ENCODE measurements around the gene TCF7L2.

Gene TCF7L2

DNA sequence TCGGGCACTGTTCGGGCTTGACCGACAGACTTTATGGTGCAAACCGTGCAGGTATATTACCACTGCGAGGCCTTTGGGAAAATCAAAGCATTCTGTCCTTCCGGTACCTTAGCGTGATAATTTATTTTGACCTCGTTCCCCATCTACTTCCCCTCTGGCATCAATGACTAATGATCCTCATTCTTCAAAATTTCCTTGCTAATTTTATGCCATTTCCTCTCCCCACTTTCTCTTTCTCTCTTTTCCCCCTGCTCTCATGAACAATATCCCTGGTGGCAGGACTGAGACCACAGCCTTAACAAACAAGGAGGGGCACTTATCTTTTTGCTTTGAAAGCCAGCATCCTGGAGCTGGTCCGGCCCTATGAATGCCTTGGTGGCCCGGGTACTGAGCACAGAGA, 210.6 kb downstream of the TCF7L2 start:
- intact Hi-C loops (cut with DNase I): no loop called here
- no peak for DNase-seq

- DNase-seq: no peak
- intact Hi-C loops (cut with DNase I): no loop called here
Observed at GRCh38 chr10:113161066-113161465, 211.0 kb downstream of the TCF7L2 start.

- intact Hi-C loops (cut with DNase I): no loop called here
Observed at GRCh38 chr10:113162960-113163359, 212.9 kb downstream of the TCF7L2 start.

GRCh38 chr10:113165673-113166072, 215.6 kb downstream of the TCF7L2 start:
- DNase-seq: no peak
- intact Hi-C loops (cut with DNase I): no loop called here

More at GRCh38 chr10:113162960-113163359, 212.9 kb downstream of the TCF7L2 start:
- no peak for DNase-seq

GRCh38 chr10:113167702-113168101, 217.7 kb downstream of the TCF7L2 start:
- intact Hi-C loops (cut with DNase I): no loop called here
- no peak for DNase-seq

GRCh38 chr10:113168584-113168983, 218.5 kb downstream of the TCF7L2 start:
- intact Hi-C loops (cut with DNase I): no loop called here
- DNase-seq: no peak

DNA sequence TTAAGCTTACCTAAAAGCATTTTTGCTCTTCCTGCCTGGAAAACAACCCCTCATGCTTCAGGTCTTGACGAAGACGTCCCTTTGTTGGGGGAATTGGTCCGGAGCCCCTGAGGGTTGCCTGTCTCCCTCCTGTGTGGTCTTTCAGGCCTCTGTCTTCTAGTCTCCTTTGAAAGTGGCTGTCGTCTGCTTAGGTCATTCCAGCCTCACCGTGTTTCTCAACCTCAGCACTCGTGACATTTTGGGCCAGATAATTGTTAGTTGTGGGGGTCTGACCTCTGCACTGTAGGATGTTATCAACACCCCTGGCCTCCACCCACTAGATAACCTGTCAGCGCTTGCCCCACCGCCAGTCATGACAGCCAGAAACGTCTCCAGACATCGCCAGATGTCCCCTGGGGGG, 219.1 kb downstream of the TCF7L2 start:
- DNase-seq: no peak
- intact Hi-C loops (cut with DNase I): no loop called here

DNA sequence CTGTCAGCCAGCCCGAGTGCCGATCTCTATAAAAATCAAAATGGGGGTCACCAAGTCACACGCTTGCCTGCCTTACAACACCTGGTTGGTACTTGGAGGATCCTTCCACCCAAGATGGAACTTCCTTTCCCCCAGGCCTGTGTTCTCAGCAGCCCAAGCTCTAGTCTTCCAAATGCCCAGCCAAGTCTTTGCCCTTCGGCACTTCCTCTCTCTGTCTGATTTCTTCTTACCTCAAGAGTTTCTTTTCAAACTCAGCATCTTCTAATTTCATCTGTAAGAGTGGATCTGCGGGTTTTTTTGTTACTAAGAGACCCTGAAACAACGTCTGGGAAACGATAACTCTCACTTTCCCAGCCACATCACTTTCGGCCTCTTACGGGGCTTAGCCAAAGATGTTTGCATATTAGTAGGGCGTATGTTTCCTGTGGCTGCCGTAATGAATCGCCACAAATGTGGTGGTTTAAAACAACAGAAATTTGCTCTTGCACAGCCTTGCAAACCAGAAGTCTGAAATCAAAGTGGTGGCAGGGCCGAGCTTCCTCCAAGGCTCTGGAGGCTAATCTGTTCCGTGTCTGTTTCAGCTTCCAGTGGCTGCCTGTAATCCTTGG, 219.9 kb downstream of the TCF7L2 start:
- DNase-seq: no peak
- intact Hi-C loops (cut with DNase I): no loop called here

DNA sequence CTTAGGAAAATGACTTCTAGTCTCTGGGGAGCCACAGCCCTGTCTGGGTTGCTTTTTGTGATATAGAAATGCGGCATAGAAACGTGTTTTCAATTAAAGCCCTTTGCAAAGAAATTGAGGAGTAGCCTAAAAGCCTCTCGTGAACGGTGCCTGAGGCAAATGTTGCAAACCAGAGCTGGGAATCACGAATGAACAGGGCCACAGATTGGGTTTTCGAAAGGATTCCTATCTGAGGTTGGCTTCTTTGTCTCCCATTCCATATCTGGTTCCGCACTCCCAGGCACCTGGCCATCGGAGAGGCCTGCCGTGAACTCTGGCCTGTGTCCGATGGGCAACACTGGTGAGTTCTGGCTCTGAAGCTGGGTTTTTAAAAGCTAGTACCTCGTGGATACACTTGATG, 221.6 kb downstream of the TCF7L2 start:
- DNase-seq: no peak
- intact Hi-C loops (cut with DNase I): no loop called here

GRCh38 chr10:113175176-113175575, 225.1 kb downstream of the TCF7L2 start:
- DNase-seq: no peak
- intact Hi-C loops (cut with DNase I): no loop called here

GRCh38 chr10:113175756-113176651, 226.0 kb downstream of the TCF7L2 start:
- intact Hi-C loops (cut with DNase I): no loop called here
- peak in 4 of 10 donors; percentile 34 to 90 (median 64) for DNase-seq

GRCh38 chr10:113176652-113177155, 226.7 kb downstream of the TCF7L2 start:
- intact Hi-C loops (cut with DNase I): no loop called here
- no peak for DNase-seq

DNA sequence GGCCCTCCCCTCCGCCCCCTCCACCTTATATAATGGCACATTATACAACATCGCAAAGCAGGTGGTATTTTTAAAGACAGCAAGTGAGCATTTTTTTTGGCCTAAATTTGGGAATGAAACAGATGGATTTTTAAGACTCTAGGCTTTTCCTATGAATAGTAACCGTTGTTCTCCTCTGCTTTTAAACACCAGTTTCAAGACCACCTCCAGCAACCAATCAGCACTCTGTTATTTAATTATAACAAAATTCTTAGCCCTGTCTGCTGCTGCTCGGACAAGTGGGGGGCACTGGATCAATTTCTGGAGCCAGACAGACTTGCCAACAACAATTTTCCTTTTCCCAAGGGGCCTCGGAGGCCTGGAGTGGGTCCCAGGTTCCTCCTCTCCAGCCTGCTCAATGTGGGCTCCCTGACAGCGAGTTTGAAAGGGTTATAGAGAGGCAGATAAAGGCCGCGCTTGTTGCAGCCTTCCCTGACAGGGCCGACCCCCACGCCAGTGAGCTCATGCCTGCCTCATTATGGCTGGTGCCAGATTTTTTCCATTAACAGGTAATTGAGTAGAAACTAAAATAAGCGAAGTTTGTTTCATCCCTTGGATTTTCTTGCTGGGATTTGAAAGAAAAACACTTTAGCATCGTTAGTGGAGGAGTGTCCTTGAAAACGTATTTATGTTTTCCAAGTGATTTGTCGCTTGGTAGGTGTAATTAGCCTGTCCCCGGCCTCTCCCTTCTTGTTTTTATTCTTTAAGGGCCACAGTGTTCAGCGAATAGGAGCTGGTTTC, 227.3 kb downstream of the TCF7L2 start:
- intact Hi-C loops (cut with DNase I): no loop called here
- peak in 9 of 10 donors; percentile 26 to 90 (median 64) for DNase-seq

GRCh38 chr10:113177936-113178335, 227.9 kb downstream of the TCF7L2 start:
- intact Hi-C loops (cut with DNase I): no loop called here

DNA sequence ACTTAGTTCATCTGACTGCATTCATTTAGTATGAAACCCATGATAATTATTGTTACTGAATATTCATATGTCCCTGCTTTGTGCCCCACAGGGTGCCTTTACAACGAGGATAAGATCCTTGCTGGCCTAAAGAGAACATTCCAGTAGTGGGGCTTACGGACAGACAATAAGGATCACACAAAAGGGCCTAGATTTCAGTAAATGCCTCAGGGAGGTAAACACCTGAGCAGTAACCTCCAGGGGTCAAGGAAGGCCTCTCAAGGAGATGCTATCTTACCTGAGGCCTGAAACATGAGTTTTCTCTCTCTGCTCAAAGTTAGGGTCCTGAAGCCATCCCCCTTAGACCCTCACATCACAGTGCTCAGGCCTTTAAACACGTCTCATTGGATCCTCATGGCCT, 228.7 kb downstream of the TCF7L2 start:
- intact Hi-C loops (cut with DNase I): no loop called here
- DNase-seq: no peak

More at GRCh38 chr10:113177936-113178335, 227.9 kb downstream of the TCF7L2 start:
- no peak for DNase-seq

DNA sequence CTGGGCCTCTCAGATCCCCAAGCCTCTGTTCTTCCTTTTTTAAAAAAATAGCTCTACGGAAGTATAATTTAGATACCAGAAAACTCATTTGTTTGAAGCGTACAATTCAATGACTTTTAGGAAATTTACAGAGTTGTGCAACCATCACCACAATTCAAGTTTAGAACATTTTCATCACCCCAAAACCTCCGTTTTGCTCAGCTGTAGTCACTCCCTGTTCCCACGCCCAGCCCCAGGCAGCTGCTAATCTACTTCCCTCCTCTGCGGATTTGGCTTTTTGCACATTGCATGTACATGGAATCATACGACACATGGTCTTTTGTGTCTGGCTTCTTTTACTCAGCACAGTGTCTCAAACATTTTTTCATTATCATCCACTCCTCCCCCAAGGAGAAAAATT, 229.2 kb downstream of the TCF7L2 start:
- intact Hi-C loops (cut with DNase I): no loop called here
- peak in 4 of 10 donors; percentile 39 to 85 (median 68) for DNase-seq

GRCh38 chr10:113179966-113180365, 229.9 kb downstream of the TCF7L2 start:
- intact Hi-C loops (cut with DNase I): no loop called here
- DNase-seq: no peak

GRCh38 chr10:113180401-113181154, 230.5 kb downstream of the TCF7L2 start:
- intact Hi-C loops (cut with DNase I): no loop called here
- no peak for DNase-seq

DNA sequence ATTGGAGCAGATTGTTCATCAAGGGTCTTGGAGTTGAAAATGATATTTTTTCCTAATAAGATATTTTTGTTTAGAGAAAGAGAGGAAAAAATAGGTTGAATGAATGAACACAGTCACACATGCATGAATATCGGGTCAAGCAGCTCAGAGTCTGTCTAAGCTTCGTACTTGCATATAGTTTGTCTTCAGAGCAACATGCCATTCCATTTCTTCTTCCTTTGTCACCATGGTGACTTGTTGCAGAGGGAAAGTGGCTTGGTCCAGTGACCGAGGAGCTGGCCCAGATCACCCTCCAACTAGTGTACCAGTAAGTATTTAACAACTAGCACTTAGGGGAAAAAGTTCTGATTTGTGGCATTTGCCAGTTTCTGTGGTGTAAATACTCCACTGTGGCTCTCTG, 232.1 kb downstream of the TCF7L2 start:
- no peak for DNase-seq
- intact Hi-C loops (cut with DNase I): no loop called here

- DNase-seq: peak in 4 of 10 donors; percentile 38 to 91 (median 78)
- intact Hi-C loops (cut with DNase I): no loop called here
Observed at GRCh38 chr10:113183573-113183972, 233.5 kb downstream of the TCF7L2 start.

Data from posterior cingulate gyrus (tissue), 11 donors.